Chondrocyte (in vitro differentiated cells): ENCODE data around the gene ZDHHC6. TPM values are rescaled to one million over a fixed set of nuclear protein-coding genes. Genes with fewer than 3 reads are reported as not detected.
A peak's percentile ranks its signal among the peaks of the same experiment; 100 is the strongest.

ENCODE experiments used
- DNase-seq: peaks from one replicate; pipeline ENCODE4 v3.0.0; 2021; ENCODE audit warnings: mixed read lengths, low spot score
- H3K27ac Mint-ChIP-seq: one replicate; pipeline ENCODE4 v1.8.0; 2021; ENCODE audit warnings: mild to moderate bottlenecking, moderate library complexity, mixed read lengths; ENCODE audit not compliant: unreplicated experiment
- H3K27me3 Mint-ChIP-seq: 2 replicates; pipeline ENCODE4 v1.8.0; 2021; ENCODE audit warnings: low read depth, mixed read lengths
- H3K36me3 Mint-ChIP-seq: 2 replicates; pipeline ENCODE4 v1.8.0; 2021; ENCODE audit warnings: low read depth, mixed read lengths
- H3K4me1 Mint-ChIP-seq: 2 replicates; pipeline ENCODE4 v1.8.0; 2021; ENCODE audit warnings: low read depth, mild to moderate bottlenecking, mixed read lengths
- H3K4me3 Mint-ChIP-seq: one replicate; pipeline ENCODE4 v1.8.0; 2021; ENCODE audit warnings: mild to moderate bottlenecking, moderate library complexity, mixed read lengths; ENCODE audit not compliant: unreplicated experiment
- H3K9me3 Mint-ChIP-seq: 2 replicates; pipeline ENCODE4 v1.8.0; 2021; ENCODE audit warnings: low read depth, mixed read lengths
- CTCF ChIP-seq: fragments of 200-600 bp; sonication (generic); IDR thresholded peaks from 2 replicates; pipeline ENCODE4 v1.5.0; 2021; ENCODE audit warnings: antibody characterized with exemption, mild to moderate bottlenecking, moderate library complexity
- total RNA-seq: library from RNA; stranded (reverse); gene quantifications from 3 replicates; pipeline ENCODE4 v1.2.1, GENCODE V29; 2021

Gene ZDHHC6
- total RNA-seq, 1 donor from 2014 or later = 23.4 TPM

GRCh38 chr10:112484399-112484798 is 37.7 kb upstream of the ZDHHC6 start:
- DNase-seq = no peak
- Mint-ChIP-seq H3K27ac (no peak overlapping the region), H3K27me3 (no peaks in the 10 kb centered on the region), H3K4me3 (no peak overlapping the region), H3K9me3 (no peaks in the 10 kb centered on the region), H3K4me1 (no peaks in the 10 kb centered on the region), H3K36me3 (no peaks in the 10 kb centered on the region)
- no peak for TF ChIP-seq CTCF

DNA sequence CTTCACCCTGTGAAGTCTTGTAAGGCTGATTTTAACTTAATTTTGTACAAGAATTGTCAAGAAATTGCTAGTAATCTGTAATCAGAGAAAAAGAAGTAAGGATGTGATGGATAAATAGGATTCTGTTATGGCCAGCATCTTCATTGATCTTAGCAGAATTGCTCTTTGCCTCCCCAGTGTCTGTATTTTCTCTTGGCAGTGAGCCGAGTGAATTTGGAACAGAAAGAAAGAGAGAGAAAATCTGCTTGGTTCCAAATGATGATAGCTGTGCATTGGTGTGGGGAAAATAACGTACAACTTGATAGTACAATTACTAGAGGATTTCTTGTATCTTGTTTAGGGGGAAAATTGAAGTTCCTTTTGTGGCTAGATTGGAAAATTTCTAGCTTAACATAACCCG is 34.9 kb upstream of the ZDHHC6 start:
- DNase-seq = no peak
- peaks cover 3% of the 10 kb centered on the region for H3K4me1 Mint-ChIP-seq
- H3K36me3 Mint-ChIP-seq = no peaks in the 10 kb centered on the region
- H3K27ac Mint-ChIP-seq = no peak overlapping the region
- no peak for TF ChIP-seq CTCF
- H3K9me3 Mint-ChIP-seq = no peaks in the 10 kb centered on the region
- H3K4me3 Mint-ChIP-seq = no peak overlapping the region
- H3K27me3 Mint-ChIP-seq = no peaks in the 10 kb centered on the region

DNA sequence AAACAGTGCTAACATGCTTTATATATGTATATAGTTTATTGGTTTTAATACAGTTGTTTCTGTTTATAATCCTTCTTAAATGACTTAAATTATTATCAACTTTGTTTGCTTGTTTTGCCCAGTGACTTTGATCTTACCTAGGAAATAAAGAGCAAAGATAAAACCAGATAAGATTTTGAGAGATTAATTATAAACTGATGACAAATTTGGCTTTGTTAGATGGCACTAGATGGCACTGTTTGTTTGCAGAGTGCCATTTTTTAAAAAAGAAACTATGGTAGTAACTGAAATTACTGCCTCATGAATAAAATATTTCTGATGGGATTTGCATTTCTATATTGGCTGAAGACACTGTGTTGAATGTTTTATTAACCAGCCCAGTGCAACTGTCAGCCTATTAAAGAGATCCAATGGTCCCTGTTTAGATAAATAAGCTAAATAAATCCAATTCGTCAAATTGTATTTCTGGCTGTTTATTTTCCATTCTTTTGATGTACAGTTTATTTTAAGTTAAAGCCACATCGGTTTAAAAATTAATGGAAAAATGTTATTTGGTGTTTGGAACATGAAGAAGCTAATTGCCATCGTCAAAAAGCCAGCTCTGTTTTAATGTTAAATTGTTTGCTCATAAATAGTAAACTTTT is 29.0 kb upstream of the ZDHHC6 start:
- Mint-ChIP-seq H3K9me3 (no peaks in the 10 kb centered on the region), H3K4me1 (peaks cover 8% of the 10 kb centered on the region), H3K27ac (no peak overlapping the region), H3K27me3 (no peaks in the 10 kb centered on the region), H3K36me3 (no peaks in the 10 kb centered on the region), H3K4me3 (no peak overlapping the region)
- peak; percentile 85 for TF ChIP-seq CTCF
- DNase-seq = no peak

- no peaks in the 10 kb centered on the region for H3K36me3 Mint-ChIP-seq
- H3K27me3 Mint-ChIP-seq = no peaks in the 10 kb centered on the region
- H3K4me3 Mint-ChIP-seq = no peak overlapping the region
- no peak for DNase-seq
- peak; percentile 92 for TF ChIP-seq CTCF
- H3K27ac Mint-ChIP-seq = no peak overlapping the region
- H3K4me1 Mint-ChIP-seq = peaks cover 8% of the 10 kb centered on the region
- H3K9me3 Mint-ChIP-seq = no peaks in the 10 kb centered on the region
Observed at GRCh38 chr10:112471878-112472487, 25.3 kb upstream of the ZDHHC6 start.

DNA sequence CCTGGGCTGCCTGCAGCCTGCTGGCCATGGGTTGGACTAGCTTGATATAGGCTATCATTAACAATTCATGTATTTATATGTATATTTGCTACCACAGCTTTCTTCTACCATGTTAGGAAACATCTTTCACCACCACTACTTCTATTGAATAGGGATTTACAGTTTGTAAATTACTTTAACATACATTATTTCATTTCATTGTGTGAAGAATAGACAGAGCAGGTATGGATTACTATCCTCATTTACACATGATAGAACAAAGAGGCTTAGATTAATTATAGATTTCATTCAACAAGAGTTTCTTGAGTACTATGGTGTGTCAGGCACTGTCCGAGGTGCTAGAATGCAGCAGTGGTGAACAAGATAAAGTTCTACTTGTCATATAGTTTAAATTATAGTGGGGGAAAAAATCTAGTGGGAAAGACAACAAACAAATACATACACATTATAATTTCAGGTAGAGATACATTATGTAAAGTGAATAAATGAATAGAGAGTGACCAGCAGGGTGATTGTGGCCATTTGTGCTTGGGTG is 20.9 kb upstream of the ZDHHC6 start:
- DNase-seq = no peak
- no peaks in the 10 kb centered on the region for H3K27me3 Mint-ChIP-seq
- peaks cover 4% of the 10 kb centered on the region for H3K4me1 Mint-ChIP-seq
- H3K27ac Mint-ChIP-seq = no peak overlapping the region
- H3K4me3 Mint-ChIP-seq = no peak overlapping the region
- peaks cover 16% of the 10 kb centered on the region for H3K36me3 Mint-ChIP-seq
- no peak for TF ChIP-seq CTCF
- peaks cover 5% of the 10 kb centered on the region for H3K9me3 Mint-ChIP-seq
